Measurements from ENCODE around the gene MACROD2. TPM values are rescaled to one million over a fixed set of nuclear protein-coding genes. Genes with fewer than 3 reads are reported as not detected.

MACROD2 gene
- total RNA-seq, 2 donors from 2014 or later: 8.3 to 21.8 TPM

GRCh38 chr20:14282140-14282539 lies 286.8 kb downstream of the MACROD2 start:
- Histone ChIP-seq H3K4me1 (no peaks in the 10 kb centered on the region), H3K36me3 (replicated peaks in 1 of 2; ENCODE audit: insufficient read depth in 1 of 2, low read depth in 2 of 2) (no peaks in the 10 kb centered on the region), H3K27me3 (no peaks in the 10 kb centered on the region), H3K4me3 (no peak overlapping the region), H3K27ac (no peak overlapping the region), H3K9me3 (no peaks in the 10 kb centered on the region)
- WGBS, 2 donors: 89 to 92% methylated on average over 4 of the region's 4 CpGs
- no peak for ATAC-seq
- no peak for DNase-seq
- TF ChIP-seq CTCF (IDR thresholded peaks at IDR 0.05) (no peak), POLR2A (IDR thresholded peaks at IDR 0.05) (no peak)
- intact Hi-C loops (cut with DNase I): no loop called here

GRCh38 chr20:14284443-14284842 lies 289.1 kb downstream of the MACROD2 start:
- WGBS, 2 donors: 88 to 95% methylated on average over 1 of the region's 1 CpG
- Histone ChIP-seq H3K27me3 (no peaks in the 10 kb centered on the region), H3K27ac (no peak overlapping the region), H3K4me3 (no peak overlapping the region), H3K4me1 (no peaks in the 10 kb centered on the region), H3K9me3 (no peaks in the 10 kb centered on the region), H3K36me3 (replicated peaks in 1 of 2; ENCODE audit: insufficient read depth in 1 of 2, low read depth in 2 of 2) (no peaks in the 10 kb centered on the region)
- intact Hi-C loops (cut with DNase I): no loop called here
- DNase-seq: no peak
- TF ChIP-seq POLR2A (IDR thresholded peaks at IDR 0.05): no peak
- TF ChIP-seq CTCF (IDR thresholded peaks at IDR 0.05): no peak
- no peak for ATAC-seq

GRCh38 chr20:14288341-14289330 lies 293.3 kb downstream of the MACROD2 start:
- Histone ChIP-seq H3K27me3 (no peaks in the 10 kb centered on the region), H3K4me1 (no peaks in the 10 kb centered on the region), H3K9me3 (no peaks in the 10 kb centered on the region), H3K4me3 (no peak overlapping the region), H3K27ac (no peak overlapping the region), H3K36me3 (replicated peaks in 1 of 2; ENCODE audit: insufficient read depth in 1 of 2, low read depth in 2 of 2) (no peaks in the 10 kb centered on the region)
- DNase-seq (no peak), ATAC-seq (no peak)
- 79 to 82% methylated on average over 3 of the region's 3 CpGs for WGBS, 2 donors
- intact Hi-C loops (cut with DNase I): no loop called here
- TF ChIP-seq POLR2A (IDR thresholded peaks at IDR 0.05) (no peak), CTCF (IDR thresholded peaks at IDR 0.05) (no peak)

- DNase-seq (no peak), ATAC-seq (no peak)
- no peaks in the 10 kb centered on the region for H3K27me3 ChIP-seq
- no peaks in the 10 kb centered on the region for H3K9me3 ChIP-seq
- H3K4me3 ChIP-seq: no peak overlapping the region
- H3K36me3 ChIP-seq (replicated peaks in 1 of 2; ENCODE audit: insufficient read depth in 1 of 2, low read depth in 2 of 2): no peaks in the 10 kb centered on the region
- no peaks in the 10 kb centered on the region for H3K4me1 ChIP-seq
- intact Hi-C loops (cut with DNase I): no loop called here
- no peak overlapping the region for H3K27ac ChIP-seq
- no peak for TF ChIP-seq CTCF (IDR thresholded peaks at IDR 0.05)
- no peak for TF ChIP-seq POLR2A (IDR thresholded peaks at IDR 0.05)
- 92 to 93% methylated on average over 1 of the region's 1 CpG for WGBS, 2 donors
These were observed 296.2 kb downstream of the MACROD2 start for GRCh38 chr20:14291502-14291901.

All from body of pancreas (tissue), 4 donors.